NCI-H2196 treated with DMSO at 0.1 percent for 48 hours (cell line): ENCODE data around the gene ZC3H7B.

ENCODE experiments used
- DNase-seq: peaks from one replicate; lab custom pipeline; 2025; ENCODE audit not compliant: unreplicated experiment; lab: John Stamatoyannopoulos, UW

ZC3H7B gene

GRCh38 chr22:41352058-41352457 is 50.7 kb downstream of the ZC3H7B start:
- no peak for DNase-seq

DNA sequence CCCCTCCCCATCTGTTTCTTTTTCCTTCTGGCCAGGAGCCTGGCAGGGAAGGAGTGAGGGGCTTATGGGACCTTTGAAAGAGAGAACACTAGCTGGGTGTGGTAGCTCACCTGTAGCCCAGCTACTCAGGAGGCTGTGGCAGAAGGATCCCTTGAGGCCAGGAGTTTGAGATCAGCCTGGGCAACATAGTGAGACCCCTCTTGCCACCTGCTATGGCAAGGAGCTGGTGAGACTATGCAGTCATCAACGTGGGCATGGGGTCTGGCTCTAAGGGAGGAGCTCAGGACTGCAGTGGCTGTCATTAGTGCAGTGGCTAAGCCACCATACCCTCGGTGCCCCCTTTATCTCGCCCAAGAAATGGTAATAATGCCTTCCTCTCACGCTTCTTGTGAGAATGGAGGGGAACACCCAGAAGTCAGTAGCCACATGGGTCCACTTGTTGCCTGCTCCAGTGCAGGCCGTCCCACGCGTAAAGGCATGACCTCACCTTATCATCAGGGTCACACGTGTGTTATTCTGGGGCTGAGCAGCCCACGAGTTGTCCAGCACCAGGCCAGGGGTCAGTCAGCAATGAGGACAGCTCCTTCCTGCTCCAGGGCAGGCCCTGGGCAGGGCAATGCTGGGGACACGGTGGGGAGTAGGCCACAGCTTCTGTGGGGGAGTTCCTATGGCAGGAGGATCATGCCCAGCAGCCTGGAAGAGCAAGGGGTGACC is 52.7 kb downstream of the ZC3H7B start:
- DNase-seq = no peak

DNA sequence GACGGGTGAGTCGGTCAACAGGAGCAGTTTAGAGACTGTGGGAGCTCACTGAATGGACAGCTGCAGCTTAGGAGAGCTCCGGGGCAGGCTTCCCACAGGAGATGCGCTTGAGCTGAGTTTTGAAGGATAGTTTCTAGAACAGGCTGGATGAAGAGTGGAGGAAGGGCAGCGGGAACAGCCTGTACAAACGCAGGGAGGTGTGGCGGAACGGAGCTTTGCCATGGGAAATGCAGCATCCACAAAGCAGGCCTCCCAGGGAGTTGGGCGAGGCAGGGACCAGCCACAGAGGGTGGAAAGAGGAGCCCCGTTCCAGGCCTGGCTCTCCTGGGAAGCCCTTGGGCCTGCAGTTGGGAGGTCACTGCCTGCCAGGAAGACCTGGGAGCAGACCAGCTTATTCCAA is 53.7 kb downstream of the ZC3H7B start:
- DNase-seq = no peak

DNA sequence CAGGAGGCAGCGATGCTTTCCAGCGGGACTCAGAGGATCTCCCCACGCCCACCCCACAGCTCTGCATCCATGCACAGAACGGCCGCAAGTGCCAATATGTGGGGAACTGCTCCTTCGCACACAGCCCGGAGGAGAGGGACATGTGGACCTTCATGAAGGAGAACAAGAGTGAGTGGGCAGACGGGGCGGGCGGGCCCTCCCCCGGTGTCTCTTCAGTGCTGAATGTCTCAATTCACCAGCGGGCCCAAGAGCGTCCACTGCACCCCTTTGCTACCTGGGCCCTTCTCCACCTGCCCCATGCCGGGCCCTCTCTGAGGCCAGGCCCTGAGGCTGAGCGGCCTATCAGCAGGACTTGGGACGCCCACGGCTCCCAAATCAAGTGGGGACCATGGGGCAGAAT is 54.6 kb downstream of the ZC3H7B start:
- DNase-seq = no peak

DNA sequence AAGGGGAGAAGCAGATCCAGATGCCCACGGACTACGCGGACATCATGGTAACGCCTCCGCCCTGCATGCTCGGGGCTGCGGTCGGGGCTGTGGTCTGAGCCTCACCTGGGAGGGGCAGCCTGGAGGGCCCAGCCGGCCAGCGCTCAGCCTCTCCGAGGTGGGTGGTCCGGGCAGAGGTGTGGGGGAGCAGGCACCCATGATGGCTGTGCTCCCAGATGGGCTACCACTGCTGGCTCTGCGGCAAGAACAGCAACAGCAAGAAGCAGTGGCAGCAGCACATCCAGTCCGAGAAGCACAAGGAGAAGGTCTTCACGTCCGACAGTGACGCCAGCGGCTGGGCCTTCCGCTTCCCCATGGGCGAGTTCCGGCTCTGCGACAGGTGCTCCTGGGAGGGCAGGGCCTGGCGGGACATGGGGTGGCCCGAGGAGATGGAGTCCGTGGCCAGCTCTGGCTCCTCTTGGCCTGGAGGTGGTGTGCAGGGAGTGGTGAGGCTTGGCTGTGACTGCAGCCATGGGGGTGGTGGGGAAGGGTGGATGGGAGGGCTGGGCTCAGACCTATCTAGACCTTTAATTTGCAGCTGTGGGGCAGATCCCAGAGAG is 55.2 kb downstream of the ZC3H7B start:
- DNase-seq = no peak

GRCh38 chr22:41357191-41357590 is 55.9 kb downstream of the ZC3H7B start:
- DNase-seq = no peak

DNA sequence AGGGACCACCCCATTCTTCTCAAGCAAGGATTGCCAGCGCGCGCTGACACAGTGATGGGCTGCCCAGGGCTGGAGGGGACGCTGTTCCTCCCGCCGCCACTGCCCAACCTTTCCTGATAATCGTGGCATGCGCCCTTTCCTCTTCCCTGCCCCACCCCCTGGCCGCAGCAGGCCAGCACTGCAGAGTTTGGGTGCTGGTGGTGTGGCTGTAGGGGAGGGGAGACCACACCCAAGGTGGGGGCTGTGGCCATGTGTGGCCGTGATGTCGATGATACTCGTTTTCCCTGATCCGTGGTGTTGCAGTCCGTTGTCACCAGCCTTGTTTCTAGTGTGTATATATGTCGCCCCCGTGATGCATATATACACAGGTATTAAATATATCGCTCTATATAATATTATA is 57.6 kb downstream of the ZC3H7B start:
- DNase-seq = no peak

DNA sequence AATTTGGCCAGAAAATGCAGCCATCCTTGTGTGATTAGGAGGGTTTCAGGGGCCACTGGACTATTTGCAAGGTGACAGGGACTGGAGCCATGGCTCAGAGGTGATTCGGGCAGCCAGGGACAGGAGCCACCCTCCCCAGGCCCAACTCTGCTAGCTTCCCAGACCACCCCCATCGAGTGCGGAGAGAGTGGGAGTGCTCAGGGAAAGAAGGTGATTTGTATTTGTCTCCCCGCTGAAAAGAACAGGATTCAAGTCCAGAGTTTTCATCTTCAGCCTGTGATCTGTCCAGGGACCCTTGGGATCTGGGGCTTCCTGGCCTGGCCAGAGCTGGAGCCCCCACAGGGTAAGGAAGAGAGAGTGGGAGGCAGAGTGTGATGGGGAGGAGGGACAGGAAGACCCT is 58.1 kb downstream of the ZC3H7B start:
- no peak for DNase-seq

- no peak for DNase-seq
These were observed 58.8 kb downstream of the ZC3H7B start for GRCh38 chr22:41360126-41360525.

DNA sequence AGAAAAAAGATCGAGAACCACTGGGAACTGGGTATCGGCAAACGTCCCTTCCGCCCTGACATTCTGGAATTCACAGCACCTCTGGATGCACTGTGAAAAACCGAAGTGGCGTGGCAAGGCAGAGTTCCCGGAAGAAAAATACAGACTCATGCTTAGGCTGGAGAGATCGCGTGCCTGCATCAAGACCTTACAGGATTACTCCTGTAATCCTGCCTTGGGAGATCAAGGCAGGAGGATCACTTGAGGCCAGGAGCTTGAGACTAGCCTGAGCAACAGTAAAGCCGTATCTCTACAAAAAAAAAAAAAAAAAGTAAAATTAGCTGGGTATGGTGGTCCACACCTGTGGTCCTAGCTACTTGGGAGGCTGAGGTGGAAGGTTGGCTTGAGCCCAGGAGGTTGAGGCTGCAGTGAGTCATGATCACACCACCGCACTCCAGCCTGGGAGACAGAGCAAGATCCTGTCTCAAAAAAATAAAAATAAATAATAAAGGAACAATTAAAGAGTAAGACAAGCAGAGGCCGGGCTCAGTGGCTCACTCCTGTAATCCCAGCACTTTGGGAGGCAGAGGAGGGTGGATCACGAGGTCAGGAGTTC is 60.5 kb downstream of the ZC3H7B start:
- no peak for DNase-seq

- no peak for DNase-seq
These were observed 61.3 kb downstream of the ZC3H7B start for GRCh38 chr22:41362615-41363014.

DNA sequence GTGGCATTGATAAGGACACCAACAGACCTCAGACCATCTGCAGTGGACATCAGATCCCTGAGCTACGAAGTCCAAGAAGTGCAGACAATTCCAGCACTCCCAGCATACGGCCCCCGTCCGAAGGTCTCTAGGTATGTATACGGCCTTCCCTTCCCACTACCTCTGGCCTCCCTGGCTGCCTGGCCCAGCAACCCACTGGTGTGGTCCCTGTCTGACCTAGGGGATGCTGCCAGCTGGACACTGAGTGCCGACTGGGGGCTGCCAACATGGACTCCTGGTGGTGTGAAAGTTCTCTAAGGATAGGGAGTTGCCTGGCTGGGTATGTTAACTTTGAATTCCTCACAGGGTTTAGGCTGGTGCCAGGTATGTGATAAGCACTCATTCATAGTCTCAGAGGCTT is 62.9 kb downstream of the ZC3H7B start:
- no peak for DNase-seq

DNA sequence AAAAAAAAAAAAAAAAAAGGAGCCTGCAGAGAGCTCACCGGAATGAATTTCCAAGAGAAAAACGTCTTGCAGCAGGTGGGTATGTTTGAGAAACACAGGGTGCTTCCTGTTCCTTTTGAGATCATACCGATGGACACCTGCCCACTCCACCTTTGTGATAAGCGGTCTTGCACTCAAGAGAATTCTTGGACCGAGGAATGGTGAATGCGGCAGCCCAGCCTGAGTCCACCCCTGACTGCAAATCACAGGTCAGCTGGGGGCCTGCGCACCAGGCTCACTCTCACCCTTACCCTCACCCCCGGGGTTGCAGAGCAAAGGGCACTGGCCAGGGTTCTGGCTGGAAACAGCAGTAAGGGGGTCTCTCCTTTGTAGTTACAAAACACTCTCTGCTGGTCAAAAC is 63.6 kb downstream of the ZC3H7B start:
- DNase-seq = no peak

DNA sequence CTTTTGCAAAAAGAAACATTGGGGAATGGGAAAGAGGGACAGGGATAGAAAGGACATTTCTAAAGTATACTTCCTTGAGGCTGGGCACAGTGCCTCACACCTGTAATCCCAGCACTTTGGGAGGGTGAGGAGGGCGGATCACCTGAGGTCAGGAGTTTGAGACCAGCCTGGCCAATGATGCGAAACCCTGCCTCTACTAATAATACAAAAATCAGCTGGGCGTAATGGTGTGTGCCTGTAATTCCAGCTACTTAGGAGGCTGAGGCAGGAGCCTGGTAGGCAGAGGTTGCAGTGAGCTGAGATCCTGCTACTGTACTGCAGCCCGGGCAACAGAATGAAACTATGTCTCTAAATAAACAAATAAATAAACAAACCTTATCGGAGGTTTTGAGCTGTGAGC is 64.1 kb downstream of the ZC3H7B start:
- no peak for DNase-seq

DNA sequence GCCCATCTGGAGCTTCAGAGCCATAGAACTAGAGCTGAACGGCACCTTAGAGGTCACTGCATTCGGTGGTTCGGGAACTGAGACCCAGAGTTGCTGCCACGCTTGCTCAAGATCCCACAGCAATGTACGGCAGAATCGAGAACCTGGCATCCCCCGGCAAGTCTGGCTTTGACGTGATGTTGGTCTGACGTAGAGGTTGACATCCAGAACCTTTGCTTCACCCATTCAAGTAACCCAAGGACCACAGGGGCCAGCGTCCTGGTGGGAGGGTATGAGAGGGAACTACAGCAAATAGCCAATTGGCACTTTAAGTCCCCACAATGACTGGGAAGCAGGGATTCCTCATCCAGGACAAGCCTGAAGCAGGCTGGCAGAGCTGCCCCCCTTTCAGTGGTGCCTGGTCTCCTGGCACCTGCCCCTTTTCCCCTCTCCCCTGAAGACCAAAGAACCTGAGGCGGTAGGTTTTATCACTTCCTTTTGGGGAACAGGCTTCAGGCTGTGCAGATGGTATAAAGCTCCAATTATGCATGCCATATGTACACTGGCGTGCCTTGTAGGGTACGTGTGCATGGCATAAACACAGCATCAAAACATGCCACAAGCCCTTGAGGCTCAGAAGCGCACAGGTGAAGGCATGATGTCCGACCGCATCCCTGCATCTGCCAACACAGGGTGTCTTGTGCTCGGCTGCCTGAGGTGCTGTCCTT is 65.2 kb downstream of the ZC3H7B start:
- no peak for DNase-seq

GRCh38 chr22:41367039-41367679 is 65.8 kb downstream of the ZC3H7B start:
- peak; percentile 93 for DNase-seq

GRCh38 chr22:41367680-41368542 is 66.6 kb downstream of the ZC3H7B start:
- DNase-seq = no peak

DNA sequence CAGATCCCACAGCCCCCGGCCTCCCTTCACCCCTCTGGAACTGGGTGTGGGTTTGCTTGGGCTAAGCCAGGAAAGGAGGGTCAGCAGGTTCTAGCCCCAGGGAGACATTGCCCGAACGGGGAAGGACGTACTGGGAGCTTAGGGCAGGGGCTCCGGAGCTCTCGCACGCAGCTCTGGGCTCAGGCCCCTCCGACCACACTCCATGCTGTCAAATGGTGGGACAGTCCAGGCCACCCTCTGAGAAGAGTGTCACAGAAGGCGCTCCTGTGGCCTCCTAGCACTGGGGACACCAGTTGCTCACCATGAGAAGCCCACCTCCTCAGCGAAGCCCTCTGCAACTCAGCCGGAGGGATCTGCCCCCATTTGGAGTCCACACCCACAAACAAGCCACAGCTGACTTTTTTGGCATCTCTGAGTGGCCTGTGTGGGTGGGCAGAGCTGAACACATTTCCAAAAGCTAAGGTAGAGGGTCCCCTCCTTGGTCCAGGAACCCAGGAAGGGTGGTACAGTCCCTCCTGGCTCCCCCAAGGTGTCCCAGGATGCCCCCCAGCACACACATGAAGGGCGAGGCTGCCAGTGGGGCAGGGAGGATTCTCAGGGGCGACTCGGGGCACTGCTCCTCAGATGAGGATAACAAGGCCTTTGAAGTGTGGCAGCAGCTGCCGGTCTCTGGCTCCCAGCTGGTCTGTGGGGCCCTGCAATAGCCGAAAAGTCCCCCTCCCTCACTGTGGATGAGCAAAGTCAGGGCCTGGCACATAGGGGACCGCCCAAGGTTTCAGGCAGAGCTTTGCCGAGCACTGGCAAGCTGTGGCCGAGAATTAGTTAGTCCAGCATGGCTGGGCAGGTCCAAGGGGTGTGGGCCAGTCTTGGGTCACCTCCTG is 67.5 kb downstream of the ZC3H7B start:
- DNase-seq = no peak

GRCh38 chr22:41369424-41369745 is 68.1 kb downstream of the ZC3H7B start:
- no peak for DNase-seq

- DNase-seq = no peak
These were observed 68.5 kb downstream of the ZC3H7B start for GRCh38 chr22:41369837-41370236.
